IMR-90 (cell line): Measurements from ENCODE around the gene SMIM44. TPM values are rescaled to one million over a fixed set of nuclear protein-coding genes. Genes with fewer than 3 reads are reported as not detected.

Source experiments
- ATAC-seq: fragments of 200-7000 bp; cut with Tn5 transposase; 2 replicates; pipeline ENCODE4 v1.9.1; 2020; ENCODE audit warnings: low read depth, mild to moderate bottlenecking, moderate library complexity
- BruUV-seq: library from RNA; stranded (reverse); fragments of 400-500 nt; replicated peaks from 2 replicates; lab custom pipeline; 2021; lab: Mats Ljungman, UMichigan
- CTCF ChIA-PET: fragments of 300-600 bp; formaldehyde crosslinking; extraction: SDS; loops from one replicate; lab custom pipeline; 2021; ENCODE audit warnings: antibody characterized with exemption; lab: Yijun Ruan, JAX
- POLR2A ChIA-PET: fragments of 300-600 bp; sonication (Branson Sonifier 250); formaldehyde crosslinking; loops from one replicate; lab custom pipeline; 2022; ENCODE audit warnings: antibody characterized with exemption; ENCODE audit not compliant: unreplicated experiment; lab: Charles Lee
- DNase-seq: peaks from one replicate; pipeline ENCODE4 v3.0.0; 2013
- H2AFZ ChIP-seq: replicated peaks from 2 replicates; pipeline ENCODE3; 2013; ENCODE audit warnings: low read length, mild to moderate bottlenecking; ENCODE audit not compliant: poor library complexity
- H2AK5ac ChIP-seq: 2 replicates; pipeline ENCODE4 v1.6.1; 2013; ENCODE audit warnings: low read depth, low read length, inconsistent platforms
- H2AK9ac ChIP-seq: replicated peaks from 2 replicates; pipeline ENCODE3; 2013; ENCODE audit warnings: mild to moderate bottlenecking, low read depth, low read length, moderate library complexity; ENCODE audit not compliant: poor library complexity
- H2BK120ac ChIP-seq: 2 replicates; pipeline ENCODE4 v1.6.1; 2013; ENCODE audit warnings: low read depth, low read length, inconsistent platforms
- H2BK15ac ChIP-seq: 3 replicates; pipeline ENCODE4 v1.6.1; 2013; ENCODE audit warnings: low read depth, low read length, inconsistent platforms
- H2BK20ac ChIP-seq: 2 replicates; pipeline ENCODE4 v1.6.1; 2013; ENCODE audit warnings: low read depth, mild to moderate bottlenecking, inconsistent platforms, low read length, moderate library complexity
- H2BK5ac ChIP-seq: 2 replicates; pipeline ENCODE4 v1.6.1; 2013; ENCODE audit warnings: mild to moderate bottlenecking, low read depth, low read length, inconsistent platforms; ENCODE audit not compliant: poor library complexity, severe bottlenecking
- H3K14ac ChIP-seq: replicated peaks from 2 replicates; pipeline ENCODE4 v1.6.1; 2013; ENCODE audit warnings: low read depth, low read length, inconsistent platforms
- H3K18ac ChIP-seq: 2 replicates; pipeline ENCODE4 v1.6.1; 2013; ENCODE audit warnings: low read depth, low read length, control low read depth
- H3K23ac ChIP-seq: 2 replicates; pipeline ENCODE4 v1.6.1; 2013; ENCODE audit warnings: low read depth, low read length, inconsistent platforms
- H3K27ac ChIP-seq: 2 replicates; pipeline ENCODE4 v1.5.1; 2013; ENCODE audit warnings: mild to moderate bottlenecking, control low read depth, low read length; ENCODE audit not compliant: insufficient read depth
- H3K27me3 ChIP-seq: 2 replicates; pipeline ENCODE4 v1.6.1; 2013; ENCODE audit warnings: low read length; ENCODE audit not compliant: control insufficient read depth, insufficient read depth
- H3K36me3 ChIP-seq: 2 replicates; pipeline ENCODE4 v1.6.1; 2013; ENCODE audit warnings: low read length, mixed read lengths; ENCODE audit not compliant: control insufficient read depth, insufficient read depth
- H3K4ac ChIP-seq: 2 replicates; pipeline ENCODE4 v1.6.1; 2013; ENCODE audit warnings: low read depth, low read length, inconsistent platforms
- H3K4me1 ChIP-seq: 2 replicates; pipeline ENCODE4 v1.6.1; 2013; ENCODE audit warnings: low read length, mixed read lengths; ENCODE audit not compliant: control insufficient read depth, insufficient read depth
- H3K4me2 ChIP-seq: 2 replicates; pipeline ENCODE4 v1.6.1; 2013; ENCODE audit warnings: low read depth, mild to moderate bottlenecking, control low read depth, low read length, moderate library complexity
- H3K4me3 ChIP-seq: 2 replicates; pipeline ENCODE4 v1.5.1; 2013; ENCODE audit warnings: low read depth, mild to moderate bottlenecking, control low read depth, low read length, moderate library complexity; ENCODE audit not compliant: insufficient read depth
- H3K56ac ChIP-seq: 2 replicates; pipeline ENCODE4 v1.6.1; 2013; ENCODE audit warnings: low read length, inconsistent platforms; ENCODE audit not compliant: insufficient read depth; ENCODE audit errors: extremely low read depth
- H3K79me1 ChIP-seq, 2 experiments: 2 replicates each; pipeline ENCODE4 v1.6.1; 2013; ENCODE audit warnings: low read length in 2 of 2, inconsistent platforms in 1 of 2, low read depth in 1 of 2
- H3K9ac ChIP-seq: 2 replicates; pipeline ENCODE4 v1.6.1; 2013; ENCODE audit warnings: low read depth, low read length, control low read depth
- H3K9me1 ChIP-seq: 2 replicates; pipeline ENCODE4 v1.6.1; 2013; ENCODE audit warnings: low read length, inconsistent platforms; ENCODE audit not compliant: insufficient read depth
- H3K9me3 ChIP-seq: 2 replicates; pipeline ENCODE4 v1.6.1; 2013; ENCODE audit warnings: low read length; ENCODE audit not compliant: control insufficient read depth, insufficient read depth
- H4K20me1 ChIP-seq: 2 replicates; pipeline ENCODE4 v1.6.1; 2013; ENCODE audit warnings: low read length, inconsistent platforms; ENCODE audit not compliant: insufficient read depth
- H4K5ac ChIP-seq: 2 replicates; pipeline ENCODE4 v1.6.1; 2013; ENCODE audit warnings: mild to moderate bottlenecking, low read depth, low read length, control low read depth
- H4K8ac ChIP-seq, 2 experiments: 2 replicates each; pipeline ENCODE4 v1.6.1; 2013; ENCODE audit warnings: low read depth in 2 of 2, low read length in 2 of 2, control low read depth in 1 of 2, inconsistent platforms in 1 of 2
- H4K91ac ChIP-seq: 2 replicates; pipeline ENCODE4 v1.6.1; 2013; ENCODE audit warnings: low read depth, low read length, inconsistent platforms; ENCODE audit not compliant: insufficient read depth
- BHLHE40 ChIP-seq: fragments of 150-350 bp; IDR thresholded peaks from 2 replicates; pipeline ENCODE4 v1.6.1; 2016; ENCODE audit warnings: mild to moderate bottlenecking, low read depth, low read length
- CEBPB ChIP-seq: IDR thresholded peaks from 2 replicates; pipeline ENCODE4 v1.6.1; 2012; ENCODE audit warnings: low read depth, low read length, improper control_type of control experiment
- CHD1 ChIP-seq: IDR thresholded peaks from 2 replicates; pipeline ENCODE4 v1.6.1; 2012; ENCODE audit warnings: low read depth, low read length, improper control_type of control experiment
- MAFK ChIP-seq: IDR thresholded peaks from 2 replicates; pipeline ENCODE4 v1.6.1; 2012; ENCODE audit warnings: low read depth, low read length, improper control_type of control experiment
- MAZ ChIP-seq: IDR thresholded peaks from 2 replicates; pipeline ENCODE4 v1.6.1; 2012; ENCODE audit warnings: low read depth, mild to moderate bottlenecking, low read length, improper control_type of control experiment, moderate library complexity, borderline replicate concordance
- MXI1 ChIP-seq: IDR thresholded peaks from 2 replicates; pipeline ENCODE4 v1.6.1; 2012; ENCODE audit warnings: low read depth, mild to moderate bottlenecking, low read length, moderate library complexity, borderline replicate concordance
- NFE2L2 ChIP-seq: fragments of 150-350 bp; IDR thresholded peaks from 2 replicates; pipeline ENCODE4 v1.6.1; 2016; ENCODE audit warnings: low read depth, mild to moderate bottlenecking, low read length
- POLR2A ChIP-seq: IDR thresholded peaks from 2 replicates; pipeline ENCODE4 v1.6.1; 2012; ENCODE audit warnings: mild to moderate bottlenecking, low read depth, low read length
- RAD21 ChIP-seq: IDR thresholded peaks from 2 replicates; pipeline ENCODE4 v1.6.1; 2012; ENCODE audit warnings: low read length, improper control_type of control experiment
- RCOR1 ChIP-seq: IDR thresholded peaks from 2 replicates; pipeline ENCODE4 v1.6.1; 2012; ENCODE audit warnings: mild to moderate bottlenecking, low read length, improper control_type of control experiment; ENCODE audit not compliant: insufficient replicate concordance
- SMC3 ChIP-seq: fragments of 150-350 bp; IDR thresholded peaks from 2 replicates; pipeline ENCODE4 v1.6.1; 2016; ENCODE audit warnings: low read depth, mild to moderate bottlenecking, antibody characterized with exemption, low read length, moderate library complexity
- WGBS, 2 experiments: methylation state at CpG; one replicate each; pipeline versions ENCODE4 v1.1.5 to v1.1.7; 2013; ENCODE audit warnings: missing lambda C conversion rate in 2 of 2; ENCODE audit not compliant: insufficient read length in 1 of 2; ENCODE audit errors: extremely low coverage in 2 of 2; 5-methylcytosine and 5-hydroxymethylcytosine counted together
- dilution Hi-C: fragments of 300-500 bp; cut with HindIII; formaldehyde crosslinking; loops from one replicate; pipeline ENCODE4 v1.14.3; 2018; ENCODE audit warnings: low sequenced_read_pairs; ENCODE audit not compliant: unreplicated experiment
- in situ Hi-C: fragments of 300-500 bp; cut with MboI; formaldehyde crosslinking; loops from 3 replicates; pipeline ENCODE4 v1.14.3; 2019; ENCODE audit warnings: low sequenced_read_pairs, inconsistent platforms, mixed read lengths
- intact Hi-C: fragments of 100-400 bp; cut with micrococcal nuclease; formaldehyde crosslinking; loops from 2 replicates; pipeline ENCODE4 v1.10.0; 2022
- polyA plus RNA-seq, 3 experiments: library from polyadenylated mRNA; depleted of rRNA; stranded (reverse); fragments of >200 nt; gene quantifications; 2 replicates each; pipeline ENCODE4 v1.2.3, GENCODE V29; 2012; ENCODE audit warnings: low replicate concordance in 1 of 3
- total RNA-seq: library from RNA; depleted of rRNA; stranded (reverse); fragments of >200 nt; gene quantifications from 2 replicates; pipeline ENCODE4 v1.2.3, GENCODE V29; 2012
- TF ChIP-seq, protein P1 (sequence below): conservative IDR thresholded peaks from 2 replicates; pipeline ENCODE4 v1.5.1; 2012; ENCODE audit warnings: mild to moderate bottlenecking, low read depth, low read length, improper control_type of control experiment
- TF ChIP-seq, protein P2 (sequence below): fragments of 150-350 bp; IDR thresholded peaks from 2 replicates; pipeline ENCODE4 v1.6.1; 2017; ENCODE audit warnings: mild to moderate bottlenecking, antibody characterized with exemption, low read length, low read depth
- TF ChIP-seq, protein P3 (sequence below): fragments of 150-350 bp; IDR thresholded peaks from 2 replicates; pipeline ENCODE4 v1.6.1; 2016; ENCODE audit warnings: low read depth, mild to moderate bottlenecking, low read length, moderate library complexity, borderline replicate concordance

SMIM44 gene
- total and polyA plus RNA-seq, 2 of the 4 experiments (the other 2 are of a cell fraction): not detected

DNA sequence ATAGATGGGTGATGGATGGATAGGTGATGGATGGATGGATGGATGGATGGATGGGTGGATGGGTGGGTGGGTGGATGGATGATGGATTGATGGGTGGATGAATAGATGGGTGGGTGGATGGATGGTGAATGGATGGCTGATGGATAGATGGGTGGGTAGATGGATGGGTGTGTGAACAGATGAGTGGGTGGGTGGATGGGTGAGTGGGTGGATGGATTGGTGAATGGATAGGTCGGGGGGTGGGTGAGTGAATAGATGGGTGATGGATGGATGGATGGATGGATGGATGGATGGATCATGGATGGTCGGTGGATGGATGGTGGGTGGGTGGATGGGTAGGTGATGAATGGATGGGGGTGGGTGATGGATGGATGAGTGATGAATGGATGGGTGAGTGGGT lies 6.4 kb downstream of the SMIM44 start:
- H3K9me1 ChIP-seq: no peaks in the 10 kb centered on the region
- dilution Hi-C loops (no loop called here), intact Hi-C loops (no loop called here), in situ Hi-C loops (loop anchor here (25.0 kb wide), 1 partner anchor 515 kb away; no protein-coding TSS in a partner anchor)
- POLR2A ChIA-PET: no interaction called here
- H3K9ac ChIP-seq: no peak overlapping the region
- no peak overlapping the region for H2AK5ac ChIP-seq
- H3K4me1 ChIP-seq: no peaks in the 10 kb centered on the region
- no peak overlapping the region for H4K91ac ChIP-seq
- WGBS, 2 experiments: 50% methylated on average over 1 of the region's 2 CpGs; no CpG with 5 or more reads in 1 of the 2 experiments
- no peak overlapping the region for H2BK120ac ChIP-seq
- no peak overlapping the region for H3K14ac ChIP-seq
- no peak overlapping the region for H2BK15ac ChIP-seq
- H2AFZ ChIP-seq: no peak overlapping the region
- BruUV-seq: no TSS peak
- H2BK5ac ChIP-seq: peak overlapping the region; percentile 37
- no peak overlapping the region for H3K18ac ChIP-seq
- H2BK20ac ChIP-seq: no peak overlapping the region
- no peak overlapping the region for H3K27ac ChIP-seq
- DNase-seq: no peak
- H4K20me1 ChIP-seq: no peaks in the 10 kb centered on the region
- no peak overlapping the region for H3K4ac ChIP-seq
- no peak overlapping the region for H3K4me2 ChIP-seq
- H3K27me3 ChIP-seq: peaks cover 32% of the 10 kb centered on the region
- H3K4me3 ChIP-seq: no peak overlapping the region
- CTCF ChIA-PET: no interaction called here
- ATAC-seq: no peak
- no peak overlapping the region for H3K56ac ChIP-seq
- no peaks in the 10 kb centered on the region; a peak in 1 of 4 replicates for H3K79me1 ChIP-seq
- no peaks in the 10 kb centered on the region; the same call in 1 of the 2 replicates for H3K9me3 ChIP-seq
- no peak overlapping the region for H4K5ac ChIP-seq
- no peak overlapping the region for H2AK9ac ChIP-seq
- no peak for TF ChIP-seq BHLHE40
- no peak for TF ChIP-seq MAZ
- no peak for TF ChIP-seq MXI1
- TF ChIP-seq RCOR1: no peak
- no peak for TF ChIP-seq CEBPB
- TF ChIP-seq NFE2L2: no peak
- TF ChIP-seq, protein P1, sequence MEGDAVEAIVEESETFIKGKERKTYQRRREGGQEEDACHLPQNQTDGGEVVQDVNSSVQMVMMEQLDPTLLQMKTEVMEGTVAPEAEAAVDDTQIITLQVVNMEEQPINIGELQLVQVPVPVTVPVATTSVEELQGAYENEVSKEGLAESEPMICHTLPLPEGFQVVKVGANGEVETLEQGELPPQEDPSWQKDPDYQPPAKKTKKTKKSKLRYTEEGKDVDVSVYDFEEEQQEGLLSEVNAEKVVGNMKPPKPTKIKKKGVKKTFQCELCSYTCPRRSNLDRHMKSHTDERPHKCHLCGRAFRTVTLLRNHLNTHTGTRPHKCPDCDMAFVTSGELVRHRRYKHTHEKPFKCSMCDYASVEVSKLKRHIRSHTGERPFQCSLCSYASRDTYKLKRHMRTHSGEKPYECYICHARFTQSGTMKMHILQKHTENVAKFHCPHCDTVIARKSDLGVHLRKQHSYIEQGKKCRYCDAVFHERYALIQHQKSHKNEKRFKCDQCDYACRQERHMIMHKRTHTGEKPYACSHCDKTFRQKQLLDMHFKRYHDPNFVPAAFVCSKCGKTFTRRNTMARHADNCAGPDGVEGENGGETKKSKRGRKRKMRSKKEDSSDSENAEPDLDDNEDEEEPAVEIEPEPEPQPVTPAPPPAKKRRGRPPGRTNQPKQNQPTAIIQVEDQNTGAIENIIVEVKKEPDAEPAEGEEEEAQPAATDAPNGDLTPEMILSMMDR: no peak
- no peak for TF ChIP-seq SMC3
- TF ChIP-seq POLR2A: no peak
- TF ChIP-seq, protein P2, sequence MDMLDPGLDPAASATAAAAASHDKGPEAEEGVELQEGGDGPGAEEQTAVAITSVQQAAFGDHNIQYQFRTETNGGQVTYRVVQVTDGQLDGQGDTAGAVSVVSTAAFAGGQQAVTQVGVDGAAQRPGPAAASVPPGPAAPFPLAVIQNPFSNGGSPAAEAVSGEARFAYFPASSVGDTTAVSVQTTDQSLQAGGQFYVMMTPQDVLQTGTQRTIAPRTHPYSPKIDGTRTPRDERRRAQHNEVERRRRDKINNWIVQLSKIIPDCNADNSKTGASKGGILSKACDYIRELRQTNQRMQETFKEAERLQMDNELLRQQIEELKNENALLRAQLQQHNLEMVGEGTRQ: no peak
- TF ChIP-seq RAD21: no peak
- TF ChIP-seq MAFK: no peak
- TF ChIP-seq, protein P3, sequence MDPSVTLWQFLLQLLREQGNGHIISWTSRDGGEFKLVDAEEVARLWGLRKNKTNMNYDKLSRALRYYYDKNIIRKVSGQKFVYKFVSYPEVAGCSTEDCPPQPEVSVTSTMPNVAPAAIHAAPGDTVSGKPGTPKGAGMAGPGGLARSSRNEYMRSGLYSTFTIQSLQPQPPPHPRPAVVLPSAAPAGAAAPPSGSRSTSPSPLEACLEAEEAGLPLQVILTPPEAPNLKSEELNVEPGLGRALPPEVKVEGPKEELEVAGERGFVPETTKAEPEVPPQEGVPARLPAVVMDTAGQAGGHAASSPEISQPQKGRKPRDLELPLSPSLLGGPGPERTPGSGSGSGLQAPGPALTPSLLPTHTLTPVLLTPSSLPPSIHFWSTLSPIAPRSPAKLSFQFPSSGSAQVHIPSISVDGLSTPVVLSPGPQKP: no peak
- no peak for TF ChIP-seq CHD1
- no peak overlapping the region for H4K8ac ChIP-seq
- H3K23ac ChIP-seq: no peak overlapping the region
- no peaks in the 10 kb centered on the region for H3K36me3 ChIP-seq
